HG03558 (cell line): ENCODE measurements around the gene CNTF.

Experiments used
- ATAC-seq: cut with Tn5 transposase; IDR thresholded peaks from one replicate; pipeline ENCODE4 v1.9.1; 2021; ENCODE audit warnings: moderate number of reproducible peaks; ENCODE audit not compliant: unreplicated experiment; ENCODE audit errors: extremely low read depth

CNTF gene

DNA sequence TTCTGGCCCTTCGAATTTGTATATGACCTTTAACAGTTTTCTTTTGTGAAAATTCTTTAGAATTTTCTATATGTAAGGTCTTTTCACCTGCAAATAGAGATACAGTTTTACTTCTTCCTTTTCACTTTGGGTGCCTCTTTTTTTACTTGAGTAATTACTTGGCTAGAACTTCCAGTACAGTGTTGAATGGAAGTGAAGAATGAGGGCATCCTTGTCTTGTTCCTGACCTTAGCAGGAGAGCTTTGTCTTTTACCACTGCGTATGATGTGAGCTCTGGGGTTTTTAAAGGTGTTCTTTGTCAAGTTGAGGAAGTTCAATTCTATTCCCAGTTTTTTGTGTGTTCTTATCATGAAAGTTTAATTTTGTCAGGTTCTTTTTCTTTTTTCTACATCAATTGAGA, 22.0 kb upstream of the CNTF start:
- ATAC-seq = no peak

- no peak for ATAC-seq
These were observed 15.3 kb upstream of the CNTF start for GRCh38 chr11:58606930-58607714.

DNA sequence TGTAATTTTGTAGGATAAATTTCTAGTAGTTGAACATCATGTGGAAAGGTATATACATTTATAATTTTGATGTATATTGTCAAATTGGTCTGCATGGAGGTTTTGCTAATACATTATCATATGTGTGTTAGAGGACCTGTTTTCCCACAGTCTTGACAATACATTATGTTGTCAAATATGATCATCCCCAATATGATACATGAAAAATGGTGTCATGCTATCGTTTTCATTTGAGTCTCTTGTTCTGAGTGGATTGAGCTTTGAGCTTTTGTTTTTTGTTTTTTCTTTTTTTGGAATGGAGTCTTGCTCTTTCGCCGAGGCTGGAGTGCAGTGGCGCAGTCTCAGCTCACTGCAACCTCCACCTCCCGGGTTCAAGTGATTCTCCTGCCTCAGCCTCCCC, 14.1 kb upstream of the CNTF start:
- ATAC-seq = no peak

- ATAC-seq = no peak
These were observed 12.7 kb upstream of the CNTF start for GRCh38 chr11:58609723-58610122.

GRCh38 chr11:58613228-58613627, 9.2 kb upstream of the CNTF start:
- ATAC-seq = no peak

GRCh38 chr11:58615559-58615958, 6.9 kb upstream of the CNTF start:
- no peak for ATAC-seq

DNA sequence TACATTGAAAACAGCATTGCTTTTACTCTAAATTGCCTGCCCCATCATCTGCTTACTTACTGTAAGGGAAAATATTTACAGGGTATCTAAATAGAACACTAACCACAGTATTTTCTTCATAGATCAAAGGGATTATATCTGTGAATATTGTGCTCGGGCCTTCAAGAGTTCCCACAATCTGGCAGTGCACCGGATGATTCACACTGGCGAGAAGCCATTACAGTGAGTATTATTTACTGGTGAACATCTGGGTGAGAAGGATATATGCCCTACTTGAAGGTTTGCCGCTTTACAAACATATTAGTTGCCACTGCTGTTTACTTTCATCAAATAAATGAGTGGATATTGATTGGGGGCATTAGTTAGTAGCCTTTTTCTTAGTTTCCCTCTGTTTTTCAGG, 5.9 kb upstream of the CNTF start:
- no peak for ATAC-seq

DNA sequence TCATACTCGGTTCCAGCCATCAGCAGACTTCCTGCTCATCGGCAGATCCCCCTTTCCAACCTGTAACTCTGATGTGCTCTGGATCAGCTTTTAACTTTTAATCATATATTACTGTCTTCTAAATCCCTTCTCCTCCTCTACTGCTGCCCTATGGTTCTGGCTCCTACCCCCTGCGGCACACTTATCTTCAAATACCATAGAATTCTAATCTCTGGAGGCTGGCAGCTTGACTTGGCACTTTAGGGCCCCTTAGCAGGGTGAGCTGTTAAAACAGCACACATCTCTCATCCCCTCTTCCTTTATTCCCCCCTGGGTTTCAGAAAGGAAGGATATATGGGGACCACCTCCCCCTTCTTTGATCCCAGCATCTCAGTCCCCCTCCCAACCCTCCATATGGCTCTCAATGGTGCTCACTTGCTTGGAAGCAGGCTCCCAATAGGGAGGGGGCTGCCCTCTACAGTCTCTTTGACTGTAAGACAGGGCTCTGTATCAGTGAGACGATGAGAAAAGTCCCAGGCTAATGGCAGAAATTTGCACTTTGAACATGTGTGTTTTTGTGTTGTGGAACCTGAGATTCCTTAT, 4.4 kb upstream of the CNTF start:
- no peak for ATAC-seq

- no peak for ATAC-seq
These were observed 741 bp upstream of the CNTF start for GRCh38 chr11:58621586-58622262.

GRCh38 chr11:58625086-58625485, 2.6 kb downstream of the CNTF start:
- no peak for ATAC-seq

DNA sequence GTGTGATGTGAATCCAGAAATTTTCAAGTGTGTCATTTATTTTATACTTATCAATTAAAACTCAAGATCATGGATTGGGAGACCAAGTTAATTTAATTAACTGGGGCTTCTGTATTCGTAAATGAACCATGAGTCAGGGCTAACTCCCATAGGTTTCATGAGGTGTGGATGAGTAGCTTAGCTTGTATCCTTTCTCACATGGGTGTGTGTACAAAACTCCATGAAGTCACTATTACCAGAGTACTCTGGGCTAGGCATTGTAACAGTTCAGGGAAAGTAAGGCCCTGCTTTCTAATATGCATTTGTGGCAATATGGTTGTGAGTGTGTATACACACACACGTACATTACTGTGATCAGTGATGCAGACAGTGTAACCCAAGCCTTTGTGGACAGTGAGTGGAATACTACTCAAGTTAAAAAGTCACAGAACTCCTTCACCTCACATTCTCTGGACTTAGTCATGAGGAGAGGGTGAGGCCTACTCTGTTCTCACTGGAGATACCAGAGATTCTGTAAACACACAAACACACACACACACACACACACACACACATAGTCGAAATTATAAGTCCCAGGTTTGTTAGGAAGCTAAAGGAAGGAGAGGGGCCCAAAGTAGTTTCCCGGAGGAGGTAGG, 3.5 kb downstream of the CNTF start:
- ATAC-seq = no peak

DNA sequence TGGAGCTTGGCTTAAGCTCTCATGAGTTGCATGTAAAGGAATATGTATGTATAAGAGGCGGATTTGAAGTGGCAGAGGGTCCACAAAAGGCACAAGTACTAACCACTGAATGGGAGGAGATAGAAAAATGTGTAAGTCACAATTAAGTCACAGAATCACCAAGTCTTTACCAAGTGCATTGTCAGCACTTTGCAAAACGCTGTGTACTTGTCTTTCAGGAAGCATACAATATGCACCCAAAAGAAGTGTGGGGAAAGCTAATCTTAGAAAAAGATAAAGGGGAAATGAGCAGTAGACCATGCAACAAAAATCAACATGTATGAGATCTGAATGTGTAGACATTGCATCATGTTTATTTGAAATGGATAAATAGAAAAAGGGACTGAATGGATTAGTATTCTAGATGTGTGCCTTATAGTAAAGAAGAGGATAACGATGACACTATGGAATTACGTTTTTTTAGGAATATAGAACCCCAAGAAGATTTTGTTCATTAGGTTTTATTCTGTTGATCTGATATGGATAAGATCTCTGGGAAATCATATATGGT, 4.5 kb downstream of the CNTF start:
- no peak for ATAC-seq

DNA sequence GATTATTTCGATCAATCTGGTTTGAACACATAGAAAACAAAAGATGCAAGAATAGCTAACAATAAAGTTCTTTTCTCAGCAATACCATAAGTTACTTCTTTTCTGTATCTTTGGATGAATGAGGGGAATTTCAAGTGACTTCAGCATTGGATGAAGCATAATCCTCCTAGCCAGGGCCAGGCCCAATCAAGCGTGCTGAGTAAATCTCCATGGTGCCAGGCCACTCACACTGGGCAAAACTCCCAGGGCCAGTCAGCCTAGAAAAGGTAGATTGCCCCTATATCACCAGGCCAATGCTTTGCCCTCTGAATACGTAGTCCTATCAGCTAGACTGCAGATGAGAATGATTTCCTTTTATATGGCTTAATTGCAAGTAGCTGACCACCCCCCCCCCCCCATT, 6.0 kb downstream of the CNTF start:
- ATAC-seq = no peak

DNA sequence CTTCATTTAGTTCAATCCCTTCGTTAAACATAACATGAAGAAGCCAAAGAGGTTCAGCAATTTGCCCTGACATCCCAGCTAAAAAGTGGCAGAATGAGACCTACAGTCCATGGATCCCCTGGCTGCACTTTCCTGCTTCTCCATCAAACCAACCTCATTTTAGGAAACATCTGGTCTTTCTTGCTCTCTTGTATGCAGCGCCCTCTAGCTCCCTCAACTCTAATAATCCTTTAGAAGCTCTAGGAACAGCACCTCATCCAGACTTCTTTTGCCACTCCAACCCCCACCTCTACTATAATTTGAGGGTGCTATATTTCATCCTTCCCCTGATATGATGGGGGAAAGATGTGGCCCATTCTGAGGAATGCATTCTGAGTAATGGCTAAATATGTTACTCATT, 7.4 kb downstream of the CNTF start:
- ATAC-seq = no peak

GRCh38 chr11:58631378-58631777, 8.9 kb downstream of the CNTF start:
- no peak for ATAC-seq

DNA sequence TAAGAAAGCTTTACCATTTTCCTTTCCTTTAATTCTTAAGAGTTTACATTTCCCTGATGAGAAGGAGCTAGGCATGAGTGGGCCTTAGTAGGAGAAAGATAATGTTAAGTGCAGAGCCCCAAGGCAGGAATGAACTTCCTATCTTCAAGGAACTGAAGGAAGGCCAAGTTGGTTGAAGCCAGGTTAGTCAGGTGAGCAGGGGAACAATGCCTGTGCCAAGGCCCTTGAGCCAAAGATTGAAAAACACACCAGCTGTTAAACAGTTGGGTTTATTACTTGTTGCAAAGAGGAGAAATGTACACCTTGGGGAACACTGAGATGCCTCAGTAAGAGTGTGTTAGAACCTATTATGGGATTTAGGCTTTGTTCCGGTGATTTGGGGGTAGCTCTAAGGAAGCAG, 10.0 kb downstream of the CNTF start:
- no peak for ATAC-seq

- ATAC-seq = no peak
These were observed 14.1 kb downstream of the CNTF start for GRCh38 chr11:58636587-58636986.

- ATAC-seq = no peak
These were observed 14.9 kb downstream of the CNTF start for GRCh38 chr11:58637371-58637770.

- no peak for ATAC-seq
These were observed 16.6 kb downstream of the CNTF start for GRCh38 chr11:58639103-58639502.

GRCh38 chr11:58639669-58640068, 17.2 kb downstream of the CNTF start:
- ATAC-seq = no peak
